IMR-90 (cell line): ENCODE data around the gene DOHH. TPM values are rescaled to one million over a fixed set of nuclear protein-coding genes. Genes with fewer than 3 reads are reported as not detected.

ENCODE experiments used
- ATAC-seq: fragments of 200-7000 bp; cut with Tn5 transposase; 2 replicates; pipeline ENCODE4 v1.9.1; 2020; ENCODE audit warnings: low read depth, mild to moderate bottlenecking, moderate library complexity
- BruUV-seq: library from RNA; stranded (reverse); fragments of 400-500 nt; replicated peaks from 2 replicates; lab custom pipeline; 2021; lab: Mats Ljungman, UMichigan
- CTCF ChIA-PET: fragments of 300-600 bp; formaldehyde crosslinking; extraction: SDS; loops from one replicate; lab custom pipeline; 2021; ENCODE audit warnings: antibody characterized with exemption; lab: Yijun Ruan, JAX
- POLR2A ChIA-PET: fragments of 300-600 bp; sonication (Branson Sonifier 250); formaldehyde crosslinking; loops from one replicate; lab custom pipeline; 2022; ENCODE audit warnings: antibody characterized with exemption; ENCODE audit not compliant: unreplicated experiment; lab: Charles Lee
- DNase-seq: peaks from one replicate; pipeline ENCODE4 v3.0.0; 2013
- H2AFZ ChIP-seq: replicated peaks from 2 replicates; pipeline ENCODE3; 2013; ENCODE audit warnings: low read length, mild to moderate bottlenecking; ENCODE audit not compliant: poor library complexity
- H2AK5ac ChIP-seq: 2 replicates; pipeline ENCODE4 v1.6.1; 2013; ENCODE audit warnings: low read depth, low read length, inconsistent platforms
- H2AK9ac ChIP-seq: replicated peaks from 2 replicates; pipeline ENCODE3; 2013; ENCODE audit warnings: mild to moderate bottlenecking, low read depth, low read length, moderate library complexity; ENCODE audit not compliant: poor library complexity
- H2BK120ac ChIP-seq: 2 replicates; pipeline ENCODE4 v1.6.1; 2013; ENCODE audit warnings: low read depth, low read length, inconsistent platforms
- H2BK15ac ChIP-seq: 3 replicates; pipeline ENCODE4 v1.6.1; 2013; ENCODE audit warnings: low read depth, low read length, inconsistent platforms
- H2BK20ac ChIP-seq: 2 replicates; pipeline ENCODE4 v1.6.1; 2013; ENCODE audit warnings: low read depth, mild to moderate bottlenecking, inconsistent platforms, low read length, moderate library complexity
- H2BK5ac ChIP-seq: 2 replicates; pipeline ENCODE4 v1.6.1; 2013; ENCODE audit warnings: mild to moderate bottlenecking, low read depth, low read length, inconsistent platforms; ENCODE audit not compliant: poor library complexity, severe bottlenecking
- H3K14ac ChIP-seq: replicated peaks from 2 replicates; pipeline ENCODE4 v1.6.1; 2013; ENCODE audit warnings: low read depth, low read length, inconsistent platforms
- H3K18ac ChIP-seq: 2 replicates; pipeline ENCODE4 v1.6.1; 2013; ENCODE audit warnings: low read depth, low read length, control low read depth
- H3K23ac ChIP-seq: 2 replicates; pipeline ENCODE4 v1.6.1; 2013; ENCODE audit warnings: low read depth, low read length, inconsistent platforms
- H3K27ac ChIP-seq: 2 replicates; pipeline ENCODE4 v1.5.1; 2013; ENCODE audit warnings: mild to moderate bottlenecking, control low read depth, low read length; ENCODE audit not compliant: insufficient read depth
- H3K27me3 ChIP-seq: 2 replicates; pipeline ENCODE4 v1.6.1; 2013; ENCODE audit warnings: low read length; ENCODE audit not compliant: control insufficient read depth, insufficient read depth
- H3K36me3 ChIP-seq: 2 replicates; pipeline ENCODE4 v1.6.1; 2013; ENCODE audit warnings: low read length, mixed read lengths; ENCODE audit not compliant: control insufficient read depth, insufficient read depth
- H3K4ac ChIP-seq: 2 replicates; pipeline ENCODE4 v1.6.1; 2013; ENCODE audit warnings: low read depth, low read length, inconsistent platforms
- H3K4me1 ChIP-seq: 2 replicates; pipeline ENCODE4 v1.6.1; 2013; ENCODE audit warnings: low read length, mixed read lengths; ENCODE audit not compliant: control insufficient read depth, insufficient read depth
- H3K4me2 ChIP-seq: 2 replicates; pipeline ENCODE4 v1.6.1; 2013; ENCODE audit warnings: low read depth, mild to moderate bottlenecking, control low read depth, low read length, moderate library complexity
- H3K4me3 ChIP-seq: 2 replicates; pipeline ENCODE4 v1.5.1; 2013; ENCODE audit warnings: low read depth, mild to moderate bottlenecking, control low read depth, low read length, moderate library complexity; ENCODE audit not compliant: insufficient read depth
- H3K56ac ChIP-seq: 2 replicates; pipeline ENCODE4 v1.6.1; 2013; ENCODE audit warnings: low read length, inconsistent platforms; ENCODE audit not compliant: insufficient read depth; ENCODE audit errors: extremely low read depth
- H3K79me1 ChIP-seq, 2 experiments: 2 replicates each; pipeline ENCODE4 v1.6.1; 2013; ENCODE audit warnings: low read length in 2 of 2, inconsistent platforms in 1 of 2, low read depth in 1 of 2
- H3K9ac ChIP-seq: 2 replicates; pipeline ENCODE4 v1.6.1; 2013; ENCODE audit warnings: low read depth, low read length, control low read depth
- H3K9me1 ChIP-seq: 2 replicates; pipeline ENCODE4 v1.6.1; 2013; ENCODE audit warnings: low read length, inconsistent platforms; ENCODE audit not compliant: insufficient read depth
- H3K9me3 ChIP-seq: 2 replicates; pipeline ENCODE4 v1.6.1; 2013; ENCODE audit warnings: low read length; ENCODE audit not compliant: control insufficient read depth, insufficient read depth
- H4K20me1 ChIP-seq: 2 replicates; pipeline ENCODE4 v1.6.1; 2013; ENCODE audit warnings: low read length, inconsistent platforms; ENCODE audit not compliant: insufficient read depth
- H4K5ac ChIP-seq: 2 replicates; pipeline ENCODE4 v1.6.1; 2013; ENCODE audit warnings: mild to moderate bottlenecking, low read depth, low read length, control low read depth
- H4K8ac ChIP-seq, 2 experiments: 2 replicates each; pipeline ENCODE4 v1.6.1; 2013; ENCODE audit warnings: low read depth in 2 of 2, low read length in 2 of 2, control low read depth in 1 of 2, inconsistent platforms in 1 of 2
- H4K91ac ChIP-seq: 2 replicates; pipeline ENCODE4 v1.6.1; 2013; ENCODE audit warnings: low read depth, low read length, inconsistent platforms; ENCODE audit not compliant: insufficient read depth
- BHLHE40 ChIP-seq: fragments of 150-350 bp; IDR thresholded peaks from 2 replicates; pipeline ENCODE4 v1.6.1; 2016; ENCODE audit warnings: mild to moderate bottlenecking, low read depth, low read length
- CHD1 ChIP-seq: IDR thresholded peaks from 2 replicates; pipeline ENCODE4 v1.6.1; 2012; ENCODE audit warnings: low read depth, low read length, improper control_type of control experiment
- FOS ChIP-seq: fragments of 150-350 bp; IDR thresholded peaks from 2 replicates; pipeline ENCODE4 v1.6.1; 2016; ENCODE audit warnings: low read depth, low read length
- MAFK ChIP-seq: IDR thresholded peaks from 2 replicates; pipeline ENCODE4 v1.6.1; 2012; ENCODE audit warnings: low read depth, low read length, improper control_type of control experiment
- MXI1 ChIP-seq: IDR thresholded peaks from 2 replicates; pipeline ENCODE4 v1.6.1; 2012; ENCODE audit warnings: low read depth, mild to moderate bottlenecking, low read length, moderate library complexity, borderline replicate concordance
- WGBS, 2 experiments: methylation state at CpG; one replicate each; pipeline versions ENCODE4 v1.1.5 to v1.1.7; 2013; ENCODE audit warnings: missing lambda C conversion rate in 2 of 2; ENCODE audit not compliant: insufficient read length in 1 of 2; ENCODE audit errors: extremely low coverage in 2 of 2; 5-methylcytosine and 5-hydroxymethylcytosine counted together
- dilution Hi-C: fragments of 300-500 bp; cut with HindIII; formaldehyde crosslinking; loops from one replicate; pipeline ENCODE4 v1.14.3; 2018; ENCODE audit warnings: low sequenced_read_pairs; ENCODE audit not compliant: unreplicated experiment
- in situ Hi-C: fragments of 300-500 bp; cut with MboI; formaldehyde crosslinking; loops from 3 replicates; pipeline ENCODE4 v1.14.3; 2019; ENCODE audit warnings: low sequenced_read_pairs, inconsistent platforms, mixed read lengths
- intact Hi-C: fragments of 100-400 bp; cut with micrococcal nuclease; formaldehyde crosslinking; loops from 2 replicates; pipeline ENCODE4 v1.10.0; 2022
- polyA plus RNA-seq, 3 experiments: library from polyadenylated mRNA; depleted of rRNA; stranded (reverse); fragments of >200 nt; gene quantifications; 2 replicates each; pipeline ENCODE4 v1.2.3, GENCODE V29; 2012; ENCODE audit warnings: low replicate concordance in 1 of 3
- total RNA-seq: library from RNA; depleted of rRNA; stranded (reverse); fragments of >200 nt; gene quantifications from 2 replicates; pipeline ENCODE4 v1.2.3, GENCODE V29; 2012
- TF ChIP-seq, protein P1 (sequence below): fragments of 150-350 bp; IDR thresholded peaks from 2 replicates; pipeline ENCODE4 v1.6.1; 2017; ENCODE audit warnings: mild to moderate bottlenecking, antibody characterized with exemption, low read length, low read depth

Gene DOHH
- total and polyA plus RNA-seq, 2 of the 4 experiments (the other 2 are of a cell fraction): 3.2 to 9.2 TPM

DNA sequence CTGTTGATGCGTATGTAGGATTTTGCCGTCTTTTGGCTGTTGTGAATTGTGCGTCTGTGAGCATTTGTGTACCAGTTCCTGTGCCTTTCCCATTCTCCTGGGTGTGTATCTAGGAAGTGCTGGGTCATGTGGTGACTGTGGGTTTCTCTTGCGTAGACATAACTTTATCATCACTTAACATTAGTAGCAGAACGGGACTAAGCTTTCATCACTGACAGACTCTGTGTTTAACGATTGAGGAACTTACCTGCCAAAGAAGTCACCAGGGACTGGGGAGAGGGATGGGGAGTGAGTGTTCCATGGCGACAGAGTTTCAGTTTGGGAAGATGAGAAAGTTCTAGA, 20.6 kb upstream of the DOHH start (continued):
- TF ChIP-seq FOS (no peak), CHD1 (no peak), MAFK (no peak), BHLHE40 (no peak)

DNA sequence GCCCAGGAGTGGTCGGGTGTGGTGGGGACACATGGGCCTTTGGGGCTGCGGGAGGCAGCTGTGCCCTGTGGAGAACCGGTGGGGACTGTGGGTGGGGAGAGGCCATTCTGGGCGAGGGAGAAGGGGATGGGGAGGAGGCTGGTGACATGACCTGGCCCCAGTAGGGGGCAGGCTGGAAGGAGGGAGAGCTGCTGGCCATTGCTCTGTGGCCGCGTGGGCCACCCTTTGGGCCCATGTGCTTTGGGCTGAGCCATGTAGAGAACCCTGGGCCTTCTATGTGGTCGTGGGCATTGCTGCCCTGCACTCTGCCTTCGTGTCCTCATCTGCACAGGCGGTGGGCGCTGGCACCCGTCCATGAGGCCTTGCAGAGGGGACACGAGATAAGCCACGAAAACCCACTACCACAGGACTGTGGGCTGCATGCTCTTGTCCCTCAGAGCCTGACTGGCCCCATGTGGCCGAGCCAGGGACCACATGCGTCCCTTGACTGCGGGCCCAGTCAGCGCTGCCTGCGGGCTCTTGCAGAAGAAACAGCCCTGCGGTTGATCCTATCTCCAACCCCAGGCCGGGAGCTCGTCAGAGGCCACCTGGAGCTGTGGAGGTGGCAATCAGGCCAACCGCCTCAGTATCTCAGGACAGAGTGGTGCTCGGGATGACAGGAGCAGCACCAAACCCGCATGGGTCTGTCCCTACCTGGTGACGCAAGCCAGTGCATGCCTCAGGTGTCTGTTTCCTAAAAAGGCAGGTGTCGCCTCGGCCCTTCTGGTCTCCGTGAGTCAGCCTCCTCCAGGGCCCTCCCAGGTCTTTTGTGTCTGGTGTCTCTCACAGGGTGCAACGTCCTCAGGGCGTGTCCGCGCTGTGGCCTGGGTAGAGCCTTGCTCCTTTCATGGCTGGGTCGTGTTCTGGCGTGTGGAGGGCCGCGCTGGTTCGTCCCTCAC, 20.0 kb upstream of the DOHH start:
- H3K9ac ChIP-seq: no peak overlapping the region
- H3K36me3 ChIP-seq: peaks cover 32% of the 10 kb centered on the region
- no peak overlapping the region for H2BK15ac ChIP-seq
- no peak overlapping the region for H3K23ac ChIP-seq
- dilution Hi-C loops (no loop called here), intact Hi-C loops (no loop called here), in situ Hi-C loops (no loop called here)
- no peak overlapping the region for H2BK5ac ChIP-seq
- H3K9me3 ChIP-seq: no peaks in the 10 kb centered on the region
- no peak overlapping the region for H4K91ac ChIP-seq
- no peak overlapping the region for H3K4me3 ChIP-seq
- H3K18ac ChIP-seq: no peak overlapping the region
- H3K9me1 ChIP-seq: peaks cover 20% of the 10 kb centered on the region
- H3K79me1 ChIP-seq: peaks cover 19 to 91% of the 10 kb centered on the region in 2 experiments
- no peak for TF ChIP-seq MXI1
- TF ChIP-seq, protein P1, sequence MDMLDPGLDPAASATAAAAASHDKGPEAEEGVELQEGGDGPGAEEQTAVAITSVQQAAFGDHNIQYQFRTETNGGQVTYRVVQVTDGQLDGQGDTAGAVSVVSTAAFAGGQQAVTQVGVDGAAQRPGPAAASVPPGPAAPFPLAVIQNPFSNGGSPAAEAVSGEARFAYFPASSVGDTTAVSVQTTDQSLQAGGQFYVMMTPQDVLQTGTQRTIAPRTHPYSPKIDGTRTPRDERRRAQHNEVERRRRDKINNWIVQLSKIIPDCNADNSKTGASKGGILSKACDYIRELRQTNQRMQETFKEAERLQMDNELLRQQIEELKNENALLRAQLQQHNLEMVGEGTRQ: no peak
- no peak overlapping the region for H2AK9ac ChIP-seq
- H3K14ac ChIP-seq: no peak overlapping the region
- H2BK120ac ChIP-seq: no peak overlapping the region
- no peaks in the 10 kb centered on the region for H3K27me3 ChIP-seq
- no peak overlapping the region for H4K5ac ChIP-seq
- no peak for DNase-seq
- no peak overlapping the region for H2BK20ac ChIP-seq
- no peak overlapping the region for H3K27ac ChIP-seq
- H3K56ac ChIP-seq: no peak overlapping the region
- H2AK5ac ChIP-seq: no peak overlapping the region
- no peak overlapping the region for H3K4ac ChIP-seq
- POLR2A ChIA-PET: no interaction called here
- no peak overlapping the region for H2AFZ ChIP-seq
- no peak overlapping the region for H3K4me2 ChIP-seq
- no peak for ATAC-seq
- no TSS peak for BruUV-seq
- peaks cover 96% of the 10 kb centered on the region for H4K20me1 ChIP-seq
- H3K4me1 ChIP-seq: peaks cover 7% of the 10 kb centered on the region
- WGBS, 2 experiments: 99% methylated on average over 14 of the region's 37 CpGs; no CpG with 5 or more reads in 1 of the 2 experiments
- CTCF ChIA-PET: no interaction called here
- no peak overlapping the region for H4K8ac ChIP-seq
